Raji (cell line): ENCODE data around the gene SRPRA.

ENCODE experiments used
- POLR2A ChIP-seq: IDR thresholded peaks from 2 replicates; pipeline ENCODE4 v1.6.1; 2011; ENCODE audit warnings: low read depth, low read length, control low read depth; ENCODE audit not compliant: insufficient read depth

The SRPRA gene

GRCh38 chr11:126214841-126215240, 53.9 kb downstream of the SRPRA start:
- TF ChIP-seq POLR2A, result no peak

- TF ChIP-seq POLR2A, result no peak
Observed at GRCh38 chr11:126214441-126214840, 54.3 kb downstream of the SRPRA start.
